Measurements from ENCODE around the gene TMEM154.

GRCh38 chr4:152708796-152709195 lies 29.0 kb upstream of the TMEM154 start:
- no peak for TF ChIP-seq CTCF (IDR thresholded peaks at IDR 0.05)
- TF ChIP-seq POLR2A (IDR thresholded peaks at IDR 0.05), result no peak
- no peak for TF ChIP-seq POLR2AphosphoS5 (IDR thresholded peaks at IDR 0.05)
